HEK293 (cell line): ENCODE results near the gene OR52D1.

Source experiments
- CTCF ChIA-PET: fragments of 350-600 bp; formaldehyde crosslinking; extraction: SDS; loops from one replicate; lab custom pipeline; 2021; ENCODE audit warnings: antibody characterized with exemption; lab: Yijun Ruan, JAX
- POLR2A ChIA-PET: fragments of 300-600 bp; formaldehyde crosslinking; extraction: SDS; loops from one replicate; lab custom pipeline; 2020; ENCODE audit warnings: antibody characterized with exemption, inconsistent platforms; lab: Yijun Ruan, JAX
- H3K27ac ChIP-seq: fragments of 200-500 bp; sonication (Bioruptor generic); 2 replicates; pipeline ENCODE4 v1.5.1; 2014; ENCODE audit warnings: low read depth, low read length, control low read depth, inconsistent platforms; ENCODE audit errors: extremely low read depth
- H3K36me3 ChIP-seq, 2 experiments: fragments of 200-500 bp in 1 of 2; sonication (Bioruptor generic) in 1 of 2; 1 replicate in 1 of 2; 2 replicates in 1 of 2; pipeline ENCODE4 v1.5.1; 2014 to 2017; ENCODE audit warnings: inconsistent platforms in 2 of 2, low read length in 2 of 2; ENCODE audit not compliant: control insufficient read depth in 2 of 2, insufficient read depth in 1 of 2
- H3K4me1 ChIP-seq: fragments of 200-500 bp; sonication (Bioruptor generic); 2 replicates; pipeline ENCODE4 v1.5.1; 2014; ENCODE audit warnings: mild to moderate bottlenecking, low read length, inconsistent platforms; ENCODE audit not compliant: control insufficient read depth, insufficient read depth
- H3K4me3 ChIP-seq: 2 replicates; pipeline ENCODE4 v1.5.1; 2011; ENCODE audit warnings: low read depth, mild to moderate bottlenecking, control low read depth, low read length, moderate library complexity
- H3K9me3 ChIP-seq: fragments of 200-500 bp; sonication (Bioruptor generic); 2 replicates; pipeline ENCODE4 v1.5.1; 2014; ENCODE audit warnings: low read depth, low read length, inconsistent platforms; ENCODE audit not compliant: control insufficient read depth, insufficient read depth
- FEZF1 ChIP-seq: fragments of 450-650 bp; formaldehyde crosslinking; IDR thresholded peaks from 2 replicates; pipeline ENCODE4 v1.5.1; 2016; ENCODE audit warnings: missing biosample characterization, missing genetic modification characterization
- HOXD13 ChIP-seq: sonication (generic); formaldehyde crosslinking; IDR thresholded peaks from 2 replicates; pipeline ENCODE4 v1.8.0; 2022; ENCODE audit warnings: missing genetic modification reagents, borderline replicate concordance
- KLF1 ChIP-seq: fragments of 450-650 bp; formaldehyde crosslinking; IDR thresholded peaks from 2 replicates; pipeline ENCODE4 v1.5.1; 2016; ENCODE audit warnings: missing biosample characterization, missing genetic modification characterization
- KLF7 ChIP-seq: fragments of 450-650 bp; formaldehyde crosslinking; IDR thresholded peaks from 2 replicates; pipeline ENCODE4 v1.5.1; 2016; ENCODE audit warnings: missing biosample characterization, missing genetic modification characterization, borderline replicate concordance
- SETDB1 ChIP-seq: IDR thresholded peaks from one replicate; pipeline ENCODE4 v1.6.1; 2017; ENCODE audit warnings: mild to moderate bottlenecking, low read length, moderate library complexity, mixed read lengths; ENCODE audit not compliant: insufficient read length
- ZNF114 ChIP-seq: fragments of 450-650 bp; formaldehyde crosslinking; IDR thresholded peaks from 2 replicates; pipeline ENCODE4 v1.5.0; 2017; ENCODE audit warnings: missing biosample characterization, missing genetic modification characterization
- ZNF133 ChIP-seq: fragments of 450-650 bp; formaldehyde crosslinking; IDR thresholded peaks from 2 replicates; pipeline ENCODE4 v1.5.1; 2016; ENCODE audit warnings: missing biosample characterization, missing genetic modification characterization
- ZNF146 ChIP-seq: fragments of 450-650 bp; formaldehyde crosslinking; IDR thresholded peaks from 2 replicates; pipeline ENCODE4 v1.5.1; 2016; ENCODE audit warnings: missing biosample characterization, missing genetic modification characterization
- ZNF2 ChIP-seq: fragments of 450-650 bp; formaldehyde crosslinking; IDR thresholded peaks from 2 replicates; pipeline ENCODE4 v1.5.1; 2016; ENCODE audit warnings: missing biosample characterization, missing genetic modification characterization
- ZNF211 ChIP-seq: fragments of 450-650 bp; formaldehyde crosslinking; IDR thresholded peaks from 2 replicates; pipeline ENCODE4 v1.5.1; 2016; ENCODE audit warnings: low read depth, missing biosample characterization, missing genetic modification characterization
- ZNF280C ChIP-seq: fragments of 450-650 bp; formaldehyde crosslinking; IDR thresholded peaks from 2 replicates; pipeline ENCODE4 v1.5.1; 2016; ENCODE audit warnings: missing biosample characterization, missing genetic modification characterization
- ZNF292 ChIP-seq: fragments of 450-650 bp; formaldehyde crosslinking; IDR thresholded peaks from 2 replicates; pipeline ENCODE4 v1.5.1; 2016; ENCODE audit warnings: low read depth, missing biosample characterization, missing genetic modification characterization, borderline replicate concordance
- ZNF335 ChIP-seq: fragments of 450-650 bp; formaldehyde crosslinking; conservative IDR thresholded peaks from 2 replicates; pipeline ENCODE4 v1.5.1; 2016; ENCODE audit warnings: missing biosample characterization, missing genetic modification characterization
- ZNF350 ChIP-seq: fragments of 450-650 bp; formaldehyde crosslinking; IDR thresholded peaks from 2 replicates; pipeline ENCODE4 v1.5.0; 2017; ENCODE audit warnings: missing biosample characterization, mild to moderate bottlenecking, missing genetic modification characterization
- ZNF404 ChIP-seq: fragments of 450-650 bp; formaldehyde crosslinking; IDR thresholded peaks from 2 replicates; pipeline ENCODE4 v1.5.1; 2017; ENCODE audit warnings: missing biosample characterization, missing genetic modification characterization
- ZNF548 ChIP-seq: fragments of 450-650 bp; formaldehyde crosslinking; IDR thresholded peaks from 2 replicates; pipeline ENCODE4 v1.5.1; 2016; ENCODE audit warnings: missing biosample characterization, missing genetic modification characterization
- ZNF555 ChIP-seq: fragments of 450-650 bp; formaldehyde crosslinking; conservative IDR thresholded peaks from 2 replicates; pipeline ENCODE4 v1.5.1; 2017; ENCODE audit warnings: missing biosample characterization, mild to moderate bottlenecking, missing genetic modification characterization, inconsistent platforms
- ZNF629 ChIP-seq: fragments of 450-650 bp; formaldehyde crosslinking; IDR thresholded peaks from 2 replicates; pipeline ENCODE4 v1.5.1; 2017; ENCODE audit warnings: missing biosample characterization, missing genetic modification characterization
- ZNF692 ChIP-seq: fragments of 450-650 bp; formaldehyde crosslinking; IDR thresholded peaks from 2 replicates; pipeline ENCODE4 v1.5.1; 2016; ENCODE audit warnings: missing biosample characterization, missing genetic modification characterization
- ZSCAN23 ChIP-seq: fragments of 450-650 bp; formaldehyde crosslinking; IDR thresholded peaks from 2 replicates; pipeline ENCODE4 v1.5.1; 2016; ENCODE audit warnings: missing biosample characterization, missing genetic modification characterization
- TF ChIP-seq, protein P1 (sequence below): fragments of 450-650 bp; formaldehyde crosslinking; IDR thresholded peaks from 2 replicates; pipeline ENCODE4 v1.5.1; 2017; ENCODE audit warnings: missing biosample characterization, missing genetic modification characterization
- TF ChIP-seq, protein P2 (sequence below): fragments of 450-650 bp; formaldehyde crosslinking; IDR thresholded peaks from 2 replicates; pipeline ENCODE4 v1.5.1; 2016; ENCODE audit warnings: missing biosample characterization, missing genetic modification characterization
- TF ChIP-seq, protein P3 (sequence below): fragments of 450-650 bp; formaldehyde crosslinking; IDR thresholded peaks from 2 replicates; pipeline ENCODE4 v1.5.1; 2016; ENCODE audit warnings: missing biosample characterization, missing genetic modification characterization
- TF ChIP-seq, protein P4 (sequence below): fragments of 450-650 bp; formaldehyde crosslinking; IDR thresholded peaks from 2 replicates; pipeline ENCODE4 v1.5.1; 2017; ENCODE audit warnings: missing biosample characterization, missing genetic modification characterization

Gene OR52D1

DNA sequence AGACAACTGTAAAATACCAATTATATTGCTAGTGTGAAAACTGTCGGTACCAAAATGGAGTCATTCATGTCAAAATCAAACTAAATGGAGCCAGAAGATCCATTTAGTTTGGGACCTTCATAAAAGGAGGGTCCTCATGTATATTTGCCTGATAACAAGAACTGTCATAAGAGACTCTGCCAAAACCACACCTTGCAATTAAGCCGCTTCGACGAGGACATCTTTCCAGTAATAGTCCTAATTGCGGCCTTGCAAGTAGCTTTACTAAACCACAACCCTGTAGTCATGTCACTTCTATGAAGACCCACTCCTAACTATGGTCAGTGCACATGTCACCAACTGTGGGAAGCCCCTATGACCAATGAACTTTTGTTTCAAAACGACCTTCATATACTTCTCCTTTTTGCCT, 11.9 kb downstream of the OR52D1 start (continued):
- TF ChIP-seq ZNF280C (no peak), ZNF2 (no peak), ZNF692 (tag by site-specific recombination) (no peak), ZNF335 (tag by site-specific recombination) (no peak)

GRCh38 chr11:5504403-5504921, 16.0 kb downstream of the OR52D1 start:
- no peaks in the 10 kb centered on the region for H3K9me3 ChIP-seq
- TF ChIP-seq, protein P1, sequence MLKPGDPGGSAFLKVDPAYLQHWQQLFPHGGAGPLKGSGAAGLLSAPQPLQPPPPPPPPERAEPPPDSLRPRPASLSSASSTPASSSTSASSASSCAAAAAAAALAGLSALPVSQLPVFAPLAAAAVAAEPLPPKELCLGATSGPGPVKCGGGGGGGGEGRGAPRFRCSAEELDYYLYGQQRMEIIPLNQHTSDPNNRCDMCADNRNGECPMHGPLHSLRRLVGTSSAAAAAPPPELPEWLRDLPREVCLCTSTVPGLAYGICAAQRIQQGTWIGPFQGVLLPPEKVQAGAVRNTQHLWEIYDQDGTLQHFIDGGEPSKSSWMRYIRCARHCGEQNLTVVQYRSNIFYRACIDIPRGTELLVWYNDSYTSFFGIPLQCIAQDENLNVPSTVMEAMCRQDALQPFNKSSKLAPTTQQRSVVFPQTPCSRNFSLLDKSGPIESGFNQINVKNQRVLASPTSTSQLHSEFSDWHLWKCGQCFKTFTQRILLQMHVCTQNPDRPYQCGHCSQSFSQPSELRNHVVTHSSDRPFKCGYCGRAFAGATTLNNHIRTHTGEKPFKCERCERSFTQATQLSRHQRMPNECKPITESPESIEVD (tag by site-specific recombination), result no peak
- TF ChIP-seq KLF7 (tag by site-specific recombination) (no peak), ZNF629 (no peak), ZNF292 (no peak), KLF1 (tag by site-specific recombination) (no peak), ZNF211 (tag by site-specific recombination) (no peak), SETDB1 (no peak)
- TF ChIP-seq, protein P2, sequence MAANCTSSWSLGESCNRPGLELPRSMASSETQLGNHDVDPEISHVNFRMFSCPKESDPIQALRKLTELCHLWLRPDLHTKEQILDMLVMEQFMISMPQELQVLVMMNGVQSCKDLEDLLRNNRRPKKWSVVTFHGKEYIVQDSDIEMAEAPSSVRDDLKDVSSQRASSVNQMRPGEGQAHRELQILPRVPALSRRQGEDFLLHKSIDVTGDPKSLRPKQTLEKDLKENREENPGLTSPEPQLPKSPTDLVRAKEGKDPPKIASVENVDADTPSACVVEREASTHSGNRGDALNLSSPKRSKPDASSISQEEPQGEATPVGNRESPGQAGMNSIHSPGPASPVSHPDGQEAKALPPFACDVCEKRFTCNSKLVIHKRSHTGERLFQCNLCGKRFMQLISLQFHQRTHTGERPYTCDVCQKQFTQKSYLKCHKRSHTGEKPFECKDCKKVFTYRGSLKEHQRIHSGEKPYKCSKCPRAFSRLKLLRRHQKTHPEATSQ (tag by site-specific recombination), result no peak
- TF ChIP-seq, all 188 proteins: peak for 0
- H3K27ac ChIP-seq, result no peak overlapping the region
- H3K4me1 ChIP-seq, result no peaks in the 10 kb centered on the region
- no peaks in the 10 kb centered on the region for H3K36me3 ChIP-seq
- POLR2A ChIA-PET, result no interaction called here
- CTCF ChIA-PET, result interaction anchor here (0.5 to 1.9 kb wide), 3 partner anchors 10 to 29 kb away, joined by 3 to 4 read pairs (median 3); no protein-coding TSS in a partner anchor
- no peak overlapping the region for H3K4me3 ChIP-seq

- Histone ChIP-seq H3K9me3 (no peaks in the 10 kb centered on the region), H3K36me3 (no peaks in the 10 kb centered on the region), H3K4me3 (no peak overlapping the region), H3K27ac (no peak overlapping the region), H3K4me1 (no peaks in the 10 kb centered on the region)
- ChIA-PET POLR2A (no interaction called here), CTCF (interaction anchor here (1.9 kb wide), 1 partner anchor 9 kb away, joined by 4 read pairs; no protein-coding TSS in a partner anchor)
- TF ChIP-seq, protein P3, sequence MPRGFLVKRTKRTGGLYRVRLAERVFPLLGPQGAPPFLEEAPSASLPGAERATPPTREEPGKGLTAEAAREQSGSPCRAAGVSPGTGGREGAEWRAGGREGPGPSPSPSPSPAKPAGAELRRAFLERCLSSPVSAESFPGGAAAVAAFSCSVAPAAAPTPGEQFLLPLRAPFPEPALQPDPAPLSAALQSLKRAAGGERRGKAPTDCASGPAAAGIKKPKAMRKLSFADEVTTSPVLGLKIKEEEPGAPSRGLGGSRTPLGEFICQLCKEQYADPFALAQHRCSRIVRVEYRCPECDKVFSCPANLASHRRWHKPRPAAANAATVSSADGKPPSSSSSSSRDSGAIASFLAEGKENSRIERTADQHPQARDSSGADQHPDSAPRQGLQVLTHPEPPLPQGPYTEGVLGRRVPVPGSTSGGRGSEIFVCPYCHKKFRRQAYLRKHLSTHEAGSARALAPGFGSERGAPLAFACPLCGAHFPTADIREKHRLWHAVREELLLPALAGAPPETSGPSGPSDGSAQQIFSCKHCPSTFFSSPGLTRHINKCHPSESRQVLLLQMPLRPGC, result no peak
- TF ChIP-seq ZNF548 (tag by site-specific recombination) (no peak), ZNF146 (no peak), ZNF133 (no peak), FEZF1 (no peak), ZNF404 (tag by site-specific recombination) (no peak), ZSCAN23 (no peak), ZNF555 (tag by site-specific recombination) (no peak), ZNF114 (tag by site-specific recombination) (no peak), ZNF350 (tag by site-specific recombination) (no peak), HOXD13 (CRISPR knock-in tag) (no peak)
- TF ChIP-seq, protein P4, sequence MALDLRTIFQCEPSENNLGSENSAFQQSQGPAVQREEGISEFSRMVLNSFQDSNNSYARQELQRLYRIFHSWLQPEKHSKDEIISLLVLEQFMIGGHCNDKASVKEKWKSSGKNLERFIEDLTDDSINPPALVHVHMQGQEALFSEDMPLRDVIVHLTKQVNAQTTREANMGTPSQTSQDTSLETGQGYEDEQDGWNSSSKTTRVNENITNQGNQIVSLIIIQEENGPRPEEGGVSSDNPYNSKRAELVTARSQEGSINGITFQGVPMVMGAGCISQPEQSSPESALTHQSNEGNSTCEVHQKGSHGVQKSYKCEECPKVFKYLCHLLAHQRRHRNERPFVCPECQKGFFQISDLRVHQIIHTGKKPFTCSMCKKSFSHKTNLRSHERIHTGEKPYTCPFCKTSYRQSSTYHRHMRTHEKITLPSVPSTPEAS (tag by site-specific recombination), result no peak
Measured at GRCh38 chr11:5505363-5506048, 17.0 kb downstream of the OR52D1 start.
